ENCODE results near the gene B4GAT1. TPM values are rescaled to one million over a fixed set of nuclear protein-coding genes. Genes with fewer than 3 reads are reported as not detected.
"Not testable (repeated sequence)": the region's sequence is repeated elsewhere in the genome, so short reads cannot be mapped to it uniquely, and the experiment has no call there.

The B4GAT1 gene
- total RNA-seq, 1 experiment from 2014 or later = 47.1 TPM

DNA sequence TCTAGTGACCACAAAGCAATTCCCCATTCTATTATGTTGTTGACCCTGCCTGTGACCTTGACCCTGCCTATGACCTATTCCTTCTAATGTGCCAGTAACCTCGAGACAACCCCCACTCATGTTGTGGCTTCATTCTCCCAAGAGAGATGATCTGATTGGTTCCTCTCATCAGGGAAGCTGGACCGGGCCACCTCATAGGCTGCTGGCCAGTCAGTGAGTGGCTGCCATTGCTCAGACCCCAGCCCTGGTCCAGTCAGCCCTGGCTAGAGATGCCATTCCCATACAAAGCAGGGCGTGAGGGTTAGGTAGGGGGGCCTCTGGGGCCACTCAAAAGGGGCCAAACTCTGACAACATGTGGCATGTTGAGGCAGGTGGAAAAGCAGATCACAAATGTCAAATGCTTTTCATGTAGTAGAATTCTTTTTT, 12.2 kb upstream of the B4GAT1 start:
- no TSS peak for BruUV-seq (replicated peaks)
- DNase-seq (ENCODE audit: low spot score) = no peak
- H3K27ac ChIP-seq (ENCODE audit: low read depth, low read length, poor library complexity, severe bottlenecking) = no peak overlapping the region
- H3K4me1 ChIP-seq (ENCODE audit: insufficient read depth, low read length, poor library complexity, severe bottlenecking) = no peaks in the 10 kb centered on the region
- intact Hi-C loops (cut with micrococcal nuclease; ENCODE audit: unreplicated experiment) = no loop called here
- H3K4me3 ChIP-seq (ENCODE audit: low read depth, low read length, poor library complexity, severe bottlenecking) = no peak overlapping the region
- CTCF ChIA-PET = no interaction called here
- H3K9me3 ChIP-seq (ENCODE audit: low read depth, low read length, poor library complexity, severe bottlenecking) = no peaks in the 10 kb centered on the region
- POLR2A ChIA-PET (ENCODE audit: low non-redundant PET) = no interaction called here
- TF ChIP-seq, protein P1, sequence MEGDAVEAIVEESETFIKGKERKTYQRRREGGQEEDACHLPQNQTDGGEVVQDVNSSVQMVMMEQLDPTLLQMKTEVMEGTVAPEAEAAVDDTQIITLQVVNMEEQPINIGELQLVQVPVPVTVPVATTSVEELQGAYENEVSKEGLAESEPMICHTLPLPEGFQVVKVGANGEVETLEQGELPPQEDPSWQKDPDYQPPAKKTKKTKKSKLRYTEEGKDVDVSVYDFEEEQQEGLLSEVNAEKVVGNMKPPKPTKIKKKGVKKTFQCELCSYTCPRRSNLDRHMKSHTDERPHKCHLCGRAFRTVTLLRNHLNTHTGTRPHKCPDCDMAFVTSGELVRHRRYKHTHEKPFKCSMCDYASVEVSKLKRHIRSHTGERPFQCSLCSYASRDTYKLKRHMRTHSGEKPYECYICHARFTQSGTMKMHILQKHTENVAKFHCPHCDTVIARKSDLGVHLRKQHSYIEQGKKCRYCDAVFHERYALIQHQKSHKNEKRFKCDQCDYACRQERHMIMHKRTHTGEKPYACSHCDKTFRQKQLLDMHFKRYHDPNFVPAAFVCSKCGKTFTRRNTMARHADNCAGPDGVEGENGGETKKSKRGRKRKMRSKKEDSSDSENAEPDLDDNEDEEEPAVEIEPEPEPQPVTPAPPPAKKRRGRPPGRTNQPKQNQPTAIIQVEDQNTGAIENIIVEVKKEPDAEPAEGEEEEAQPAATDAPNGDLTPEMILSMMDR (conservative IDR thresholded peaks at IDR 0.05; ENCODE audit: low read depth, low read length) = no peak
- no peak for TF ChIP-seq EZH2 (IDR thresholded peaks at IDR 0.05; ENCODE audit: borderline replicate concordance, low read depth, low read length, poor library complexity, severe bottlenecking)
- no peaks in the 10 kb centered on the region for H3K27me3 ChIP-seq (replicated peaks; ENCODE audit: insufficient read depth, low read depth, low read length, poor library complexity)
- peaks cover 28% of the 10 kb centered on the region for H3K36me3 ChIP-seq (ENCODE audit: insufficient read depth, low read length, poor library complexity, severe bottlenecking)

DNA sequence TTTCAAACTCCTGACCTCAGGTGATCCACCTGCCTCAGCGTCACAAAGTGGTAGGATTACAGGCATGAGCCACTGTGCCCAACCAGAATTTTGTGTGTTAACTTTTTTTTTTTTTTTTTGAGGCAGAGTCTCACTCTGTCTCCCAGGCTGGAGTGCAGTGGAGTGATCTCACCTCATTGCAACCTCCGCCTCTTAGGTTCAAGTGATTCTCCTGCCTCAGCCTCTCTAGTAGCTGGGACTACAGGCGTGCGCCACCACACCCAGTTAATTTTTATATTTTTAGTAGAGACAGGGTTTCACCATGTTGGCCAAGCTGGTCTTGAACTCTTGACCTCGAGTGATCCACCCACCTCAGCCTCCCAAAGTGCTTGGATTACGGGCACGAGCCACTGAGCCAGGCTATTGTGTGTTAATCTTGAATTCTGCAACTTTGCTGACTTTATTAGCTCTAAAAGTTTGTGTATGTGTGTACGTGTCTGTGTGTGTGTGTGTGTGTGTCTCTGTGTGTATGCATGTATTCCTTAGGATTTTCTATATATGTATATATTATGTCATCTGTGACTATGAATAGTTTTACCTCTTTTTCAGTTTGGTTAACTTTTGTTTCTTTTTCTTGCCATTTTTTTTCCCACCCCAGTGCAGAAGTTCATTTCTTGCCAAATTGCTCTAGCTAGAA, 3.3 kb upstream of the B4GAT1 start:
- H3K4me3 ChIP-seq (ENCODE audit: low read depth, low read length, poor library complexity, severe bottlenecking); H3K27ac ChIP-seq (ENCODE audit: low read depth, low read length, poor library complexity, severe bottlenecking); DNase-seq (ENCODE audit: low spot score); BruUV-seq (replicated peaks); POLR2A ChIA-PET (ENCODE audit: low non-redundant PET); H3K27me3 ChIP-seq (replicated peaks; ENCODE audit: insufficient read depth, low read depth, low read length, poor library complexity); intact Hi-C loops (cut with micrococcal nuclease; ENCODE audit: unreplicated experiment); CTCF ChIA-PET; H3K36me3 ChIP-seq (ENCODE audit: insufficient read depth, low read length, poor library complexity, severe bottlenecking); H3K9me3 ChIP-seq (ENCODE audit: low read depth, low read length, poor library complexity, severe bottlenecking): not testable (repeated sequence)
- peaks cover 20% of the 10 kb centered on the region for H3K4me1 ChIP-seq (ENCODE audit: insufficient read depth, low read length, poor library complexity, severe bottlenecking)

DNA sequence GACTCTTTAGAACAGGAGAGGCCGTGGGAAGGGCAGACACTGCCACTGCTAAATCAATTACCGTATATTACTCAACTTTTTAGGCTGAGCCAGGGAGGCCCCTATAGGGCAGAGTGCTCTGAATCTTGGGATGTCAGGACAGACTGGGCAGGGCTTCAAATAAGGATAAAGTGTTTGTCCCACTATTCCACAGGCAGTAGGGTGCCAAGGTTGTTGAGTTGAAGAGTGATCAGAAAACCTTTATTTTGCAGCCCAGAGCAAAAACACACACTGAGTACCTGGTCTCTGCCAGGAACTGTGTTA, 1.6 kb upstream of the B4GAT1 start:
- DNase-seq (ENCODE audit: low spot score) = no peak
- H3K27ac ChIP-seq (ENCODE audit: low read depth, low read length, poor library complexity, severe bottlenecking) = no peak overlapping the region
- POLR2A ChIA-PET (ENCODE audit: low non-redundant PET) = no interaction called here
- intact Hi-C loops (cut with micrococcal nuclease; ENCODE audit: unreplicated experiment) = no loop called here
- H3K27me3 ChIP-seq (replicated peaks; ENCODE audit: insufficient read depth, low read depth, low read length, poor library complexity) = no peaks in the 10 kb centered on the region
- H3K4me3 ChIP-seq (ENCODE audit: low read depth, low read length, poor library complexity, severe bottlenecking) = no peak overlapping the region
- BruUV-seq (replicated peaks) = no TSS peak
- H3K4me1 ChIP-seq (ENCODE audit: insufficient read depth, low read length, poor library complexity, severe bottlenecking) = peaks cover 28% of the 10 kb centered on the region
- no peaks in the 10 kb centered on the region for H3K9me3 ChIP-seq (ENCODE audit: low read depth, low read length, poor library complexity, severe bottlenecking)
- CTCF ChIA-PET = no interaction called here
- H3K36me3 ChIP-seq (ENCODE audit: insufficient read depth, low read length, poor library complexity, severe bottlenecking) = no peaks in the 10 kb centered on the region
- TF ChIP-seq, protein P1 (conservative IDR thresholded peaks at IDR 0.05; ENCODE audit: low read depth, low read length) = no peak
- TF ChIP-seq EZH2 (IDR thresholded peaks at IDR 0.05; ENCODE audit: borderline replicate concordance, low read depth, low read length, poor library complexity, severe bottlenecking) = no peak

Measured in A673 (cell line).